Peyer's patch (tissue), 4 donors: ENCODE data around the gene APOA4.
A peak's percentile ranks its signal among the peaks of the same experiment; 100 is the strongest.

Experiments used
- CTCF ChIP-seq, 6 experiments: fragments of 450-650 bp in 4 of 6; fragments of 200-600 bp in 2 of 6; sonication (generic) in 1 of 6; IDR thresholded peaks; one replicate each; pipeline ENCODE4 v1.5.1; 2017 to 2019; ENCODE audit warnings: antibody characterized with exemption in 6 of 6, mild to moderate bottlenecking in 3 of 6, moderate library complexity in 1 of 6
- POLR2A ChIP-seq, 2 donors: fragments of 450-650 bp; IDR thresholded peaks; one replicate each; pipeline ENCODE4 v1.5.1; 2017; ENCODE audit warnings: antibody characterized with exemption in 2 of 2, mild to moderate bottlenecking in 2 of 2, moderate library complexity in 2 of 2

- peak; percentile 66 to 75 for TF ChIP-seq POLR2A (IDR thresholded peaks at IDR 0.05)
- peak in 1 of 6 experiments; percentile 2 for TF ChIP-seq CTCF (IDR thresholded peaks at IDR 0.05)
Observed at GRCh38 chr11:116772443-116773202, 50.5 kb downstream of the APOA4 start, which contains the start of gene BUD13.
